ENCODE data around the gene KPNA6. TPM values are rescaled to one million over a fixed set of nuclear protein-coding genes. Genes with fewer than 3 reads are reported as not detected.

The KPNA6 gene
- total and polyA plus RNA-seq, 2 of the 4 experiments (the other 2 are of a cell fraction), result 27.0 to 50.7 TPM

DNA sequence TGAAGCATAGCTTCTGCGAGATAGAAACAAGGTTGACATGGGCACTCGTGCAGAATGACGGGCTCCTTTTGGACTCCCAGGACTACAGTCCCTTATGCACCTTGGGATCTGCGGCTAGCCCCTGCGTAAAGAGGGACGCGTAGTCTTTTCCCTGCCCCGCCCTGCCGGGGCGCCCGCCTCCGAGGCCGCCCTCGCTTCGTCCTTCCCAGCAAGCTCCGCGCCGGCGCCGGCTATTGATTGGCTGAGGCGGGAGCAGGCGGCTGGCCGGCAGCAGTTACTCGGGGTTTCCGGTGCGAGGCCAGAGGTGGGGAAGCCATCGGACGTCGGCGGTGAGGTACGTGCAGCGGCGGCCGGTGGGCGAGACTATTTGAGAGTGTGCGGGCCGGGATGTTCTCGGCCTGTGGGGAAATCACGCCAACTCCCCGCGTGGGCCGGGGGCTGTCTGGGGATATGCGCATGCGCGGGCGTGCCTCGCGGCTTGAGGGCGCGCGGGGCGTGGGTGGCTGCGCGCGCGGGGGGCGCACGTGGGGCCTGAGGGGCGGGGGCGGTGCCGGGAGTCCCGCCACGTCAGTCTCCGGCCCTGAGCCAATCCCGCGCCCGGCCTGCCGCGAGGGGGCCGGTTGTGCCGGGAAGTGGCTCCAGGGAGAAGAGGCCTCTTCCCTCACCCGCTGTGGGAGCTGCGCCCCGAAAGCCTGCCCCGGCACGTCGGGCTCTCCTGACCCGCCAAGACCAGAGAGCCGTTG lies 71.8 kb downstream of the KPNA6 start, which contains the start of gene TXLNA:
TSS of gene TXLNA (plus strand) at position 233 of the 743 bp plus-strand sequence. CDS start 671 bp downstream, outside the sequence.
- peak within 1 kb of the TSS; percentile 97 for H3K9ac ChIP-seq (ENCODE audit: low read depth, low read length)
- peak within 1 kb of the TSS; percentile 96 for H3K14ac ChIP-seq (replicated peaks; ENCODE audit: low read depth, low read length)
- peak within 1 kb of the TSS; percentile 96 for H4K5ac ChIP-seq (ENCODE audit: low read depth, low read length)
- peak within 1 kb of the TSS; percentile 86 for H2BK120ac ChIP-seq (ENCODE audit: low read depth, low read length)
- peak within 1 kb of the TSS; percentile 98 for H2AK9ac ChIP-seq (replicated peaks; ENCODE audit: low read depth, low read length, poor library complexity)
- H2BK20ac ChIP-seq (ENCODE audit: low read depth, low read length), result no peak within 1 kb of the TSS
- H3K4ac ChIP-seq (ENCODE audit: low read depth, low read length), result peak within 1 kb of the TSS; percentile 92
- 0% methylated on average over 23 of the region's 79 CpGs; no CpG with 5 or more reads in 1 of the 2 experiments for WGBS, 2 experiments (ENCODE audit: extremely low coverage in 2 of 2, insufficient read length in 1 of 2)
- peaks cover 12% of the 10 kb centered on the region; the same call in 1 of the 2 replicates for H3K9me1 ChIP-seq (ENCODE audit: insufficient read depth, low read length)
- dilution Hi-C loops (cut with HindIII; ENCODE audit: low sequenced_read_pairs, unreplicated experiment) (no loop called here), intact Hi-C loops (cut with micrococcal nuclease) (loop anchor here (2.0 kb wide), 2 partner anchors 71 to 107 kb away; partner anchors contain the start of genes KPNA6 and TMEM39B), in situ Hi-C loops (cut with MboI; ENCODE audit: low sequenced_read_pairs) (no loop called here)
- H2AK5ac ChIP-seq (ENCODE audit: low read depth, low read length), result peak within 1 kb of the TSS; percentile 92
- H3K79me1 ChIP-seq (ENCODE audit: low read depth in 1 of 2, low read length in 2 of 2), result peaks cover 11 to 46% of the 10 kb centered on the region in 2 experiments
- no peaks in the 10 kb centered on the region for H3K27me3 ChIP-seq (ENCODE audit: control insufficient read depth, insufficient read depth, low read length)
- H3K4me1 ChIP-seq (ENCODE audit: control insufficient read depth, insufficient read depth, low read length), result peaks cover 21% of the 10 kb centered on the region
- H3K4me2 ChIP-seq (ENCODE audit: low read depth, low read length), result peak within 1 kb of the TSS; percentile 90
- H2AFZ ChIP-seq (replicated peaks; ENCODE audit: low read length, poor library complexity), result peak within 1 kb of the TSS; percentile 98
- H3K9me3 ChIP-seq (ENCODE audit: control insufficient read depth, insufficient read depth, low read length), result no peaks in the 10 kb centered on the region
- peak within 1 kb of the TSS; percentile 49 for H3K4me3 ChIP-seq (ENCODE audit: insufficient read depth, low read depth, low read length)
- no TSS peak for BruUV-seq (replicated peaks)
- H3K56ac ChIP-seq (ENCODE audit: extremely low read depth, insufficient read depth, low read length), result peak within 1 kb of the TSS; percentile 97
- peak within 1 kb of the TSS; percentile 63; the same call in 1 of the 3 replicates for H2BK15ac ChIP-seq (ENCODE audit: low read depth, low read length)
- H4K20me1 ChIP-seq (ENCODE audit: insufficient read depth, low read length), result peaks cover 16% of the 10 kb centered on the region
- ChIA-PET CTCF (no interaction called here), POLR2A (ENCODE audit: unreplicated experiment) (interaction anchor here (0.5 to 1.0 kb wide), 4 partner anchors 35 to 72 kb away, joined by 3 to 7 read pairs (median 4); partner anchors contain the start of gene KPNA6)
- ATAC-seq (ENCODE audit: low read depth), result peak; percentile 87
- DNase-seq, result peak; percentile 87
- H4K8ac ChIP-seq (ENCODE audit: low read depth in 2 of 2, low read length in 2 of 2), result peak within 1 kb of the TSS; percentile 95 to 97
- peak within 1 kb of the TSS; percentile 95 for H4K91ac ChIP-seq (ENCODE audit: insufficient read depth, low read depth, low read length)
- peaks cover 28% of the 10 kb centered on the region for H3K36me3 ChIP-seq (ENCODE audit: control insufficient read depth, insufficient read depth, low read length)
- H2BK5ac ChIP-seq (ENCODE audit: low read depth, low read length, poor library complexity, severe bottlenecking), result peak within 1 kb of the TSS; percentile 93
- peak within 1 kb of the TSS; percentile 91 for H3K27ac ChIP-seq (ENCODE audit: insufficient read depth, low read length)
- H3K18ac ChIP-seq (ENCODE audit: low read depth, low read length), result peak within 1 kb of the TSS; percentile 79
- peak within 1 kb of the TSS; percentile 94 for H3K23ac ChIP-seq (ENCODE audit: low read depth, low read length)
- TF ChIP-seq BHLHE40 (IDR thresholded peaks at IDR 0.05; ENCODE audit: low read depth, low read length), result peak; percentile 66
- TF ChIP-seq, protein P1, sequence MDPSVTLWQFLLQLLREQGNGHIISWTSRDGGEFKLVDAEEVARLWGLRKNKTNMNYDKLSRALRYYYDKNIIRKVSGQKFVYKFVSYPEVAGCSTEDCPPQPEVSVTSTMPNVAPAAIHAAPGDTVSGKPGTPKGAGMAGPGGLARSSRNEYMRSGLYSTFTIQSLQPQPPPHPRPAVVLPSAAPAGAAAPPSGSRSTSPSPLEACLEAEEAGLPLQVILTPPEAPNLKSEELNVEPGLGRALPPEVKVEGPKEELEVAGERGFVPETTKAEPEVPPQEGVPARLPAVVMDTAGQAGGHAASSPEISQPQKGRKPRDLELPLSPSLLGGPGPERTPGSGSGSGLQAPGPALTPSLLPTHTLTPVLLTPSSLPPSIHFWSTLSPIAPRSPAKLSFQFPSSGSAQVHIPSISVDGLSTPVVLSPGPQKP (IDR thresholded peaks at IDR 0.05; ENCODE audit: borderline replicate concordance, low read depth, low read length), result no peak
- peak; percentile 93 for TF ChIP-seq POLR2A (IDR thresholded peaks at IDR 0.05; ENCODE audit: low read depth, low read length)
- TF ChIP-seq, protein P2, sequence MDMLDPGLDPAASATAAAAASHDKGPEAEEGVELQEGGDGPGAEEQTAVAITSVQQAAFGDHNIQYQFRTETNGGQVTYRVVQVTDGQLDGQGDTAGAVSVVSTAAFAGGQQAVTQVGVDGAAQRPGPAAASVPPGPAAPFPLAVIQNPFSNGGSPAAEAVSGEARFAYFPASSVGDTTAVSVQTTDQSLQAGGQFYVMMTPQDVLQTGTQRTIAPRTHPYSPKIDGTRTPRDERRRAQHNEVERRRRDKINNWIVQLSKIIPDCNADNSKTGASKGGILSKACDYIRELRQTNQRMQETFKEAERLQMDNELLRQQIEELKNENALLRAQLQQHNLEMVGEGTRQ (IDR thresholded peaks at IDR 0.05; ENCODE audit: low read depth, low read length), result peak; percentile 82
- TF ChIP-seq RAD21 (IDR thresholded peaks at IDR 0.05; ENCODE audit: low read length), result no peak; the same call in 1 of the 2 replicates
- TF ChIP-seq MAZ (IDR thresholded peaks at IDR 0.05; ENCODE audit: borderline replicate concordance, low read depth, low read length), result peak; percentile 82; the same call in 1 of the 2 replicates
- 0 out of 2 replicates have a peak, but pooled peaks have one; percentile 13 for TF ChIP-seq SMC3 (IDR thresholded peaks at IDR 0.05; ENCODE audit: low read depth, low read length)
- peak; percentile 62; the same call in 1 of the 2 replicates for TF ChIP-seq MXI1 (IDR thresholded peaks at IDR 0.05; ENCODE audit: borderline replicate concordance, low read depth, low read length)

Data from IMR-90 (cell line).